Neural cell (in vitro differentiated cells): ENCODE results near the gene OR4D1. TPM values are rescaled to one million over a fixed set of nuclear protein-coding genes. Genes with fewer than 3 reads are reported as not detected.

Experiments used
- H2AFZ ChIP-seq: fragments of 200-600, 300-800 bp; sonication (generic), shearing (Covaris generic); 2 replicates; pipeline ENCODE4 v1.6.0; 2014; ENCODE audit warnings: low read depth, mild to moderate bottlenecking, antibody characterized with exemption, low read length, moderate library complexity
- H3F3A ChIP-seq: fragments of 200-600 bp; shearing (Covaris generic); 2 replicates; pipeline ENCODE4 v1.6.1; 2016; ENCODE audit warnings: mild to moderate bottlenecking, moderate library complexity, mixed read lengths, antibody characterized with exemption, low read length; ENCODE audit not compliant: insufficient read depth, poor library complexity, severe bottlenecking
- H3K27ac ChIP-seq: fragments of 200-600, 300-800 bp; sonication (generic), shearing (Covaris generic); 2 replicates; pipeline ENCODE4 v1.5.1; 2014; ENCODE audit warnings: mild to moderate bottlenecking, low read length, moderate library complexity
- H3K27me3 ChIP-seq: fragments of 300-800, 200-600 bp; sonication (generic), shearing (Covaris generic); 2 replicates; pipeline ENCODE4 v1.6.0; 2014; ENCODE audit warnings: mild to moderate bottlenecking, low read depth, low read length, moderate library complexity; ENCODE audit not compliant: insufficient read depth
- H3K36me3 ChIP-seq: fragments of 300-800, 200-600 bp; sonication (generic), shearing (Covaris generic); 2 replicates; pipeline ENCODE4 v1.5.1; 2014; ENCODE audit warnings: mild to moderate bottlenecking, antibody characterized with exemption, low read length, moderate library complexity; ENCODE audit not compliant: insufficient read depth
- H3K4me2 ChIP-seq: fragments of 300-800, 200-600 bp; sonication (generic), shearing (Covaris generic); 2 replicates; pipeline ENCODE4 v1.6.0; 2014; ENCODE audit warnings: mild to moderate bottlenecking, low read length
- H3K4me3 ChIP-seq: fragments of 300-800, 200-600 bp; sonication (generic), shearing (Covaris generic); 2 replicates; pipeline ENCODE4 v1.5.1; 2014; ENCODE audit warnings: mild to moderate bottlenecking, low read length, moderate library complexity
- H3K79me2 ChIP-seq: fragments of 200-600 bp; shearing (Covaris generic); replicated peaks from 2 replicates; pipeline ENCODE4 v1.6.0; 2014; ENCODE audit warnings: mild to moderate bottlenecking, low read length, moderate library complexity; ENCODE audit not compliant: insufficient read depth
- H3K9ac ChIP-seq: fragments of 300-800, 200-600 bp; sonication (generic), shearing (Covaris generic); 2 replicates; pipeline ENCODE4 v1.6.1; 2016; ENCODE audit warnings: mild to moderate bottlenecking, low read length, mixed read lengths
- H3K9me2 ChIP-seq: fragments of 200-600 bp; shearing (Covaris generic); 2 replicates; pipeline ENCODE4 v1.6.1; 2016; ENCODE audit warnings: mild to moderate bottlenecking, low read length, mixed read lengths; ENCODE audit not compliant: insufficient read depth
- H3K9me3 ChIP-seq: fragments of 200-600, 300-800 bp; sonication (generic), shearing (Covaris generic); 2 replicates; pipeline ENCODE4 v1.6.1; 2016; ENCODE audit warnings: mild to moderate bottlenecking, mixed run types, low read length, moderate library complexity, mixed read lengths
- H4K20me1 ChIP-seq: fragments of 200-600 bp; shearing (Covaris generic); 2 replicates; pipeline ENCODE4 v1.6.1; 2016; ENCODE audit warnings: mild to moderate bottlenecking, mixed run types; ENCODE audit not compliant: insufficient read depth
- CTCF ChIP-seq: fragments of 450-650 bp; IDR thresholded peaks from 2 replicates; pipeline ENCODE4 v1.5.1; 2014; ENCODE audit warnings: antibody characterized with exemption, mild to moderate bottlenecking, moderate library complexity; ENCODE audit not compliant: poor library complexity, severe bottlenecking
- EP300 ChIP-seq: fragments of 450-650 bp; conservative IDR thresholded peaks from 2 replicates; pipeline ENCODE4 v1.6.1; 2014; ENCODE audit warnings: antibody characterized with exemption, mild to moderate bottlenecking, moderate library complexity; ENCODE audit not compliant: poor library complexity, severe bottlenecking
- EZH2 ChIP-seq: fragments of 200-600, 300-800 bp; shearing (Covaris generic), sonication (generic); IDR thresholded peaks from 2 replicates; pipeline ENCODE4 v1.6.1; 2014; ENCODE audit warnings: antibody characterized with exemption, low read length, borderline replicate concordance, mild to moderate bottlenecking; ENCODE audit not compliant: insufficient read depth, poor library complexity, severe bottlenecking
- MXI1 ChIP-seq: fragments of 450-650 bp; conservative IDR thresholded peaks from 2 replicates; pipeline ENCODE4 v1.6.1; 2014; ENCODE audit warnings: antibody characterized with exemption, mild to moderate bottlenecking; ENCODE audit not compliant: poor library complexity, severe bottlenecking
- POLR2AphosphoS5 ChIP-seq: IDR thresholded peaks from 2 replicates; pipeline ENCODE4 v1.6.1; 2012
- RAD21 ChIP-seq: fragments of 450-650 bp; conservative IDR thresholded peaks from 2 replicates; pipeline ENCODE4 v1.6.1; 2014; ENCODE audit warnings: antibody characterized with exemption, mild to moderate bottlenecking, moderate library complexity
- REST ChIP-seq: IDR thresholded peaks from 2 replicates; pipeline ENCODE4 v1.6.1; 2012; ENCODE audit warnings: borderline replicate concordance
- SMC3 ChIP-seq: fragments of 450-650 bp; conservative IDR thresholded peaks from 2 replicates; pipeline ENCODE4 v1.6.1; 2014; ENCODE audit warnings: antibody characterized with exemption, mild to moderate bottlenecking, moderate library complexity; ENCODE audit not compliant: poor library complexity
- TAF1 ChIP-seq: IDR thresholded peaks from 2 replicates; pipeline ENCODE4 v1.6.1; 2012; ENCODE audit warnings: low read depth
- polyA plus RNA-seq: library from polyadenylated mRNA; depleted of rRNA; stranded (reverse); fragments of >200 nt; gene quantifications from 2 replicates; pipeline ENCODE4 v1.2.3, GENCODE V29; 2014

Gene OR4D1
- polyA plus RNA-seq, 1 donor from 2014 or later, result not detected

GRCh38 chr17:58196610-58197009, 48.4 kb downstream of the OR4D1 start:
- Histone ChIP-seq H4K20me1 (no peaks in the 10 kb centered on the region), H3K9ac (no peak overlapping the region), H3K9me2 (no peaks in the 10 kb centered on the region), H3K27ac (no peak overlapping the region), H3K4me2 (no peak overlapping the region), H3K4me3 (no peak overlapping the region), H3K9me3 (no peaks in the 10 kb centered on the region), H3K79me2 (no peaks in the 10 kb centered on the region), H2AFZ (no peak overlapping the region), H3K27me3 (no peaks in the 10 kb centered on the region), H3K36me3 (no peaks in the 10 kb centered on the region), H3F3A (no peaks in the 10 kb centered on the region)
- TF ChIP-seq TAF1, result no peak

- Histone ChIP-seq H3K9me2 (no peaks in the 10 kb centered on the region), H3K27ac (no peak overlapping the region), H3K4me3 (no peak overlapping the region), H3K79me2 (no peaks in the 10 kb centered on the region), H4K20me1 (no peaks in the 10 kb centered on the region), H3K27me3 (no peaks in the 10 kb centered on the region), H3F3A (no peaks in the 10 kb centered on the region), H2AFZ (no peak overlapping the region), H3K36me3 (no peaks in the 10 kb centered on the region), H3K9me3 (no peaks in the 10 kb centered on the region), H3K9ac (no peak overlapping the region), H3K4me2 (no peak overlapping the region)
- no peak for TF ChIP-seq SMC3
- TF ChIP-seq EZH2, result no peak
- TF ChIP-seq EP300, result no peak
- TF ChIP-seq CTCF, result no peak
- no peak for TF ChIP-seq REST
- TF ChIP-seq RAD21, result no peak
- TF ChIP-seq TAF1, result no peak
- TF ChIP-seq MXI1, result no peak
- no peak for TF ChIP-seq POLR2AphosphoS5
These were observed 51.9 kb downstream of the OR4D1 start for GRCh38 chr17:58200024-58200633.

GRCh38 chr17:58202859-58203258, 54.7 kb downstream of the OR4D1 start:
- no peaks in the 10 kb centered on the region for H3F3A ChIP-seq
- no peaks in the 10 kb centered on the region for H4K20me1 ChIP-seq
- no peak for TF ChIP-seq RAD21
- no peak for TF ChIP-seq POLR2AphosphoS5
- TF ChIP-seq REST, result no peak
- no peak for TF ChIP-seq MXI1
- TF ChIP-seq SMC3, result no peak
- no peak for TF ChIP-seq TAF1
- no peak for TF ChIP-seq EZH2
- TF ChIP-seq EP300, result no peak
- TF ChIP-seq CTCF, result no peak
- H3K79me2 ChIP-seq, result no peaks in the 10 kb centered on the region
- no peaks in the 10 kb centered on the region for H3K9me2 ChIP-seq
- H3K36me3 ChIP-seq, result no peaks in the 10 kb centered on the region
- no peak overlapping the region for H3K4me2 ChIP-seq
- H3K9ac ChIP-seq, result no peak overlapping the region
- no peak overlapping the region for H2AFZ ChIP-seq
- no peak overlapping the region for H3K27ac ChIP-seq
- H3K9me3 ChIP-seq, result no peaks in the 10 kb centered on the region
- no peak overlapping the region for H3K4me3 ChIP-seq
- H3K27me3 ChIP-seq, result no peaks in the 10 kb centered on the region
